ENCODE data around the gene EVX2.

EVX2 gene

GRCh38 chr2:176101842-176102241, 18.1 kb upstream of the EVX2 start:
- Histone ChIP-seq H3K4me3 (replicated peaks; ENCODE audit: low read depth, low read length) (no peak overlapping the region), H3K27me3 (replicated peaks; ENCODE audit: control insufficient read depth, insufficient read depth, low read length) (no peaks in the 10 kb centered on the region; the same call in 1 of the 2 replicates), H3K36me3 (ENCODE audit: control insufficient read depth, insufficient read depth, low read length) (no peaks in the 10 kb centered on the region)
- DNase-seq (ENCODE audit: extremely low read depth, insufficient read length), result no peak
- TF ChIP-seq, protein P1, sequence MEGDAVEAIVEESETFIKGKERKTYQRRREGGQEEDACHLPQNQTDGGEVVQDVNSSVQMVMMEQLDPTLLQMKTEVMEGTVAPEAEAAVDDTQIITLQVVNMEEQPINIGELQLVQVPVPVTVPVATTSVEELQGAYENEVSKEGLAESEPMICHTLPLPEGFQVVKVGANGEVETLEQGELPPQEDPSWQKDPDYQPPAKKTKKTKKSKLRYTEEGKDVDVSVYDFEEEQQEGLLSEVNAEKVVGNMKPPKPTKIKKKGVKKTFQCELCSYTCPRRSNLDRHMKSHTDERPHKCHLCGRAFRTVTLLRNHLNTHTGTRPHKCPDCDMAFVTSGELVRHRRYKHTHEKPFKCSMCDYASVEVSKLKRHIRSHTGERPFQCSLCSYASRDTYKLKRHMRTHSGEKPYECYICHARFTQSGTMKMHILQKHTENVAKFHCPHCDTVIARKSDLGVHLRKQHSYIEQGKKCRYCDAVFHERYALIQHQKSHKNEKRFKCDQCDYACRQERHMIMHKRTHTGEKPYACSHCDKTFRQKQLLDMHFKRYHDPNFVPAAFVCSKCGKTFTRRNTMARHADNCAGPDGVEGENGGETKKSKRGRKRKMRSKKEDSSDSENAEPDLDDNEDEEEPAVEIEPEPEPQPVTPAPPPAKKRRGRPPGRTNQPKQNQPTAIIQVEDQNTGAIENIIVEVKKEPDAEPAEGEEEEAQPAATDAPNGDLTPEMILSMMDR (IDR thresholded peaks at IDR 0.05; ENCODE audit: insufficient read depth, low read length, poor library complexity, severe bottlenecking), result no peak

DNA sequence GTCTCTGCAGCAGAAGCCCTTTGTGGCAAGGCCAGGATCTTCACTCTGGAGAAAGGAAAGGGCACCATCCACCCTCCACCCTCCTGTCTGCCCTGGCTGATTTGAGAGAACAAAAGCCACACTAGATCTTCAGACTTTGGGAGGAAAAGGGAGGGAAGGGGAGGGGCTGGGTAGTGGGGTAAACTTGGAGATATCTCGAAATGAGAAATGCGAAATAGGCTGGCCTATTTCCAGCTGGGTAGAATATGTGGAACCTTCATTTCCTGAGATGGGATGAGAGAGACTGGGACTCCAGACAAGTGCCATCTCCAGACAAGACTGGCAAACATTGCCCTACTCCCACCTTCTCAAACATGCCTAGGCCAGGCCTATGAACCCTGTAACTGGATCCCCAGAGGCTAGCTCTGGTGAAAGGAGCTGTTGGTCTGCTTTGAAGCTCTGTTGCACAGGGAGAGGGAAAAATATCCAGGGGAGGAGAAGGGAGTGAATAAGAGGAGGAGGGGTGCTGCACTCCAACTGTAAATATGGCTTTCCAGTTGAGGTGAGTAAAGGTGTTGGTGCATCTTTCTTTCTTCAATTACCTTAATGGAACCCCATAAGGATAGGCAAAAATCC, 17.6 kb upstream of the EVX2 start:
- Histone ChIP-seq H3K27me3 (replicated peaks; ENCODE audit: control insufficient read depth, insufficient read depth, low read length) (no peaks in the 10 kb centered on the region; the same call in 1 of the 2 replicates), H3K4me3 (replicated peaks; ENCODE audit: low read depth, low read length) (no peak overlapping the region), H3K36me3 (ENCODE audit: control insufficient read depth, insufficient read depth, low read length) (no peaks in the 10 kb centered on the region)
- DNase-seq (ENCODE audit: extremely low read depth, insufficient read length), result no peak
- TF ChIP-seq, protein P1 (IDR thresholded peaks at IDR 0.05; ENCODE audit: insufficient read depth, low read length, poor library complexity, severe bottlenecking), result no peak

DNA sequence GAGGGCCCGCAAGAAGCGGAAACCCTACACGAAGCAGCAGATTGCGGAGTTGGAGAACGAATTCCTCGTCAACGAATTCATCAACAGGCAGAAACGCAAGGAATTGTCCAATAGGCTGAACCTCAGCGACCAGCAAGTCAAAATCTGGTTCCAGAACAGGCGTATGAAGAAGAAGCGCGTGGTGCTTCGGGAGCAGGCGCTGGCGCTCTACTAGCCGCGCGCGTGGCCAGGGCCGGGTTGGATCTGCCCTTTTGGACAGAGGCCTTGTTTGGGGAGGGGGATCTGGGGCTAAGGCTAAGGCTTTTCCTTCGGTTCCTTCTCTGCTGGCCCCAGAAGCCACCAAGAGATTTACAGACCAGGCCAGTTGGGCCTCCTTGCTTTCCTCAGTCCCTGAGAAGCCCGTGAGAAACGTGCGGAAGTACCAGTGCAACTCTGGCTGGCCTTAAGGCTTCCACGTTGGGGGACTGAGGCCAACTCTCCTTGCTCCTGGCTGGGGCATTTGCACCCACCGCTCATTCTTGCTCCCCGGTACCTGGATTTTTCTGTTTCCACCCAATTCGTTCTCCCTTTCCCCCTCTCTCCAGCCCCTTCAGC, 16.9 kb upstream of the EVX2 start:
- no peaks in the 10 kb centered on the region; the same call in 1 of the 2 replicates for H3K27me3 ChIP-seq (replicated peaks; ENCODE audit: control insufficient read depth, insufficient read depth, low read length)

DNA sequence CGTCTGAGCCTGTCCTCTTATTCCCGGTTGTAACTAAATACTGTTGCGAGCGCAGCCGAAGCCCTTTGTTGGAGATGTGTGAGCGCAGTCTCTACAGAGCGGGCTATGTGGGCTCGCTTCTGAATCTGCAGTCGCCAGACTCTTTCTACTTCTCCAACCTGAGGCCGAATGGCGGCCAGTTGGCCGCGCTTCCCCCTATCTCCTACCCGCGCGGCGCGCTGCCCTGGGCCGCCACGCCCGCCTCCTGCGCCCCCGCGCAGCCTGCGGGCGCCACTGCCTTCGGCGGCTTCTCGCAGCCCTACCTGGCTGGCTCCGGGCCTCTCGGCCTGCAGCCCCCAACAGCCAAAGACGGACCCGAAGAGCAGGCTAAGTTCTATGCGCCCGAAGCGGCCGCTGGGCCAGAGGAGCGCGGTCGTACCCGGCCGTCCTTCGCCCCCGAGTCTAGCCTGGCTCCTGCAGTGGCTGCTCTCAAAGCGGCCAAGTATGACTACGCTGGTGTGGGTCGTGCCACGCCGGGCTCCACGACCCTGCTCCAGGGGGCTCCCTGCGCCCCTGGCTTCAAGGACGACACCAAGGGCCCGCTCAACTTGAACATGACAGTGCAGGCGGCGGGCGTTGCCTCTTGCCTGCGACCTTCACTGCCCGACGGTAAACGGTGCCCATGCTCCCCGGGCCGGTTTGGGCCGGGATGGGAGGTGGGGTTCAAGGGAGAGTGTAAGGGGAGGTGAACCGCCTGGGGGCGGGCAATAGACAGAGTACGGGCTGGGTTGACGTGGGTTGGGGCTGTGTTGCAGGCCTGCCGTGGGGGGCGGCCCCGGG, 16.2 kb upstream of the EVX2 start, which contains the start of gene HOXD12:
Gene HOXD12, plus strand, starts transcription at position 68 of the 819 bp plus-strand sequence. Its CDS starts 7 bp downstream, at position 75.
- DNase-seq (ENCODE audit: extremely low read depth, insufficient read length), result no peak
- TF ChIP-seq, protein P1 (IDR thresholded peaks at IDR 0.05; ENCODE audit: insufficient read depth, low read length, poor library complexity, severe bottlenecking), result no peak
- Histone ChIP-seq H3K36me3 (ENCODE audit: control insufficient read depth, insufficient read depth, low read length) (no peaks in the 10 kb centered on the region), H3K27me3 (replicated peaks; ENCODE audit: control insufficient read depth, insufficient read depth, low read length) (no peaks in the 10 kb centered on the region; the same call in 1 of the 2 replicates), H3K4me3 (replicated peaks; ENCODE audit: low read depth, low read length) (no peak within 1 kb of the TSS)

More for the DNA sequence above, 16.9 kb upstream of the EVX2 start:
- Histone ChIP-seq H3K36me3 (ENCODE audit: control insufficient read depth, insufficient read depth, low read length) (no peaks in the 10 kb centered on the region), H3K4me3 (replicated peaks; ENCODE audit: low read depth, low read length) (no peak overlapping the region)
- TF ChIP-seq, protein P1 (IDR thresholded peaks at IDR 0.05; ENCODE audit: insufficient read depth, low read length, poor library complexity, severe bottlenecking), result no peak
- DNase-seq (ENCODE audit: extremely low read depth, insufficient read length), result no peak

DNA sequence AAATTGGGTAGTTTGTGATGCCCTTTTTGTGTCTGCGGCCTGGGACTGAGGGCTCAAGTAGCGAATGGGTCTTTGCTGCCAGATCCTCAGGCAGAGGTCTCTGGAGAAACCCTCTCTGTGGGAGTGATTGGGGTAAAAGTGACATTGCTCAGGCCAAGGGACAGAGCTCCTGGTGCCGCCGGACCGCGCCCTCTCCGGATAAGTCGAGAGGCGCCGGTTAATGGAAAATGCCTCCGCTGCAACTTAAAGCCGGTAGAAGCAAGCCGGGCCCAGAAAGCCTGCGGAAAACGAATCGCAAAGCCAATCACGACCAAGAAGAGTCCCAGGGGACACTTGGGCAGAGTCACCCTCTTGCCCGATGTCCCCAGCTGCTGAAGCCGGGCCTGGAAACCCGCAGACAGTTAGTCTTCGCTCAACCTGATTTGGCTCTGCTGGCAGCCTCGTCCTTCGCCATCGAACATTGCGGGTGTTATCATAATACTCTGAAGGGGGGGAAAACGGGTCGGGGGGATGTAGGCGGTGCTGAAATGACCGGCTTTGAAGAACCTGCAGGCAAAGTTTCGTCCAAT, 15.5 kb upstream of the EVX2 start:
- no peaks in the 10 kb centered on the region; the same call in 1 of the 2 replicates for H3K27me3 ChIP-seq (replicated peaks; ENCODE audit: control insufficient read depth, insufficient read depth, low read length)
- DNase-seq (ENCODE audit: extremely low read depth, insufficient read length), result no peak
- TF ChIP-seq, protein P1 (IDR thresholded peaks at IDR 0.05; ENCODE audit: insufficient read depth, low read length, poor library complexity, severe bottlenecking), result no peak
- no peak overlapping the region for H3K4me3 ChIP-seq (replicated peaks; ENCODE audit: low read depth, low read length)
- no peaks in the 10 kb centered on the region for H3K36me3 ChIP-seq (ENCODE audit: control insufficient read depth, insufficient read depth, low read length)
